WERI-Rb-1 (cell line): ENCODE measurements around the gene ADAMTS13.

Experiments
- DNase-seq: peaks from one replicate; pipeline ENCODE4 v3.0.0-alpha.2; 2020
- H3K27ac ChIP-seq: fragments of 250-450 bp; sonication (Bioruptor Pico); 2 replicates; pipeline ENCODE4 v1.5.1; 2020; ENCODE audit warnings: mild to moderate bottlenecking, moderate library complexity
- H3K27me3 ChIP-seq: fragments of 250-450 bp; sonication (Bioruptor Pico); 2 replicates; pipeline ENCODE4 v1.5.1; 2021; ENCODE audit warnings: mild to moderate bottlenecking, low read depth, moderate library complexity; ENCODE audit not compliant: insufficient read depth, severe bottlenecking
- H3K36me3 ChIP-seq: fragments of 250-450 bp; sonication (Bioruptor Pico); 2 replicates; pipeline ENCODE4 v1.5.1; 2020; ENCODE audit warnings: mild to moderate bottlenecking, moderate library complexity
- H3K4me3 ChIP-seq: 2 replicates; pipeline ENCODE4 v1.5.1; 2011; ENCODE audit warnings: low read depth, mild to moderate bottlenecking, control low read depth, low read length
- H3K9me3 ChIP-seq: fragments of 250-450 bp; sonication (Bioruptor Pico); 2 replicates; pipeline ENCODE4 v1.5.1; 2021; ENCODE audit warnings: mild to moderate bottlenecking, moderate library complexity; ENCODE audit not compliant: severe bottlenecking
- CTCF ChIP-seq: IDR thresholded peaks from 2 replicates; pipeline ENCODE4 v1.5.1; 2011; ENCODE audit warnings: low read depth, mild to moderate bottlenecking, control low read depth, inconsistent platforms, low read length

The ADAMTS13 gene

GRCh38 chr9:133425049-133425632 lies 3.0 kb downstream of the ADAMTS13 start:
- Histone ChIP-seq H3K4me3 (no peak overlapping the region), H3K27ac (no peak overlapping the region), H3K9me3 (no peaks in the 10 kb centered on the region), H3K36me3 (no peaks in the 10 kb centered on the region), H3K27me3 (no peaks in the 10 kb centered on the region)
- no peak for DNase-seq
- TF ChIP-seq CTCF: no peak

- H3K4me3 ChIP-seq: no peak overlapping the region
- no peaks in the 10 kb centered on the region for H3K36me3 ChIP-seq
- DNase-seq: no peak
- no peaks in the 10 kb centered on the region for H3K27me3 ChIP-seq
- H3K27ac ChIP-seq: no peak overlapping the region
- H3K9me3 ChIP-seq: no peaks in the 10 kb centered on the region
- TF ChIP-seq CTCF: no peak
These were observed 3.8 kb downstream of the ADAMTS13 start for GRCh38 chr9:133426011-133426410.

GRCh38 chr9:133427658-133428348 lies 5.6 kb downstream of the ADAMTS13 start:
- H3K27ac ChIP-seq: no peak overlapping the region
- H3K27me3 ChIP-seq: no peaks in the 10 kb centered on the region
- no peaks in the 10 kb centered on the region for H3K9me3 ChIP-seq
- H3K4me3 ChIP-seq: no peak overlapping the region
- no peaks in the 10 kb centered on the region for H3K36me3 ChIP-seq
- TF ChIP-seq CTCF: no peak
- DNase-seq: no peak

GRCh38 chr9:133428617-133429101 lies 6.5 kb downstream of the ADAMTS13 start:
- no peaks in the 10 kb centered on the region for H3K9me3 ChIP-seq
- 0 out of 2 replicates have a peak, but pooled peaks have one; percentile 10 for TF ChIP-seq CTCF
- no peak overlapping the region for H3K4me3 ChIP-seq
- no peak overlapping the region for H3K27ac ChIP-seq
- peak; percentile 50 for DNase-seq
- no peaks in the 10 kb centered on the region for H3K27me3 ChIP-seq
- H3K36me3 ChIP-seq: no peaks in the 10 kb centered on the region

GRCh38 chr9:133429214-133429613 lies 7.0 kb downstream of the ADAMTS13 start:
- no peak for TF ChIP-seq CTCF
- no peaks in the 10 kb centered on the region for H3K27me3 ChIP-seq
- H3K9me3 ChIP-seq: no peaks in the 10 kb centered on the region
- DNase-seq: no peak
- H3K36me3 ChIP-seq: no peaks in the 10 kb centered on the region
- no peak overlapping the region for H3K4me3 ChIP-seq
- no peak overlapping the region for H3K27ac ChIP-seq
